ENCODE data around the gene LCORL.
A peak's percentile ranks its signal among the peaks of the same experiment; 100 is the strongest.
"Not testable (repeated sequence)": the region's sequence is repeated elsewhere in the genome, so short reads cannot be mapped to it uniquely, and the experiment has no call there.

The LCORL gene

GRCh38 chr4:17869327-17869726 lies 152.2 kb downstream of the LCORL start:
- DNase-seq (ENCODE audit: low read depth) = no peak
- H3K4me3 ChIP-seq (ENCODE audit: low read depth, low read length) = no peak overlapping the region

GRCh38 chr4:17867276-17867675 lies 154.3 kb downstream of the LCORL start:
- H3K4me3 ChIP-seq (ENCODE audit: low read depth, low read length) = no peak overlapping the region
- no peak for DNase-seq (ENCODE audit: low read depth)

GRCh38 chr4:17866810-17867209 lies 154.7 kb downstream of the LCORL start:
- no peak overlapping the region for H3K4me3 ChIP-seq (ENCODE audit: low read depth, low read length)
- no peak for DNase-seq (ENCODE audit: low read depth)

GRCh38 chr4:17865866-17866363 lies 155.6 kb downstream of the LCORL start:
- no peak overlapping the region for H3K4me3 ChIP-seq (ENCODE audit: low read depth, low read length)
- no peak for DNase-seq (ENCODE audit: low read depth)

GRCh38 chr4:17861906-17862305 lies 159.6 kb downstream of the LCORL start:
- DNase-seq (ENCODE audit: low read depth); H3K4me3 ChIP-seq (ENCODE audit: low read depth, low read length): not testable (repeated sequence)

- DNase-seq (ENCODE audit: low read depth) = no peak
- H3K4me3 ChIP-seq (ENCODE audit: low read depth, low read length) = no peak overlapping the region
Observed at GRCh38 chr4:17859793-17860406, 161.7 kb downstream of the LCORL start.

GRCh38 chr4:17854036-17854435 lies 167.5 kb downstream of the LCORL start:
- DNase-seq (ENCODE audit: low read depth) = no peak
- no peak overlapping the region for H3K4me3 ChIP-seq (ENCODE audit: low read depth, low read length)

GRCh38 chr4:17851959-17852358 lies 169.6 kb downstream of the LCORL start:
- no peak overlapping the region for H3K4me3 ChIP-seq (ENCODE audit: low read depth, low read length)
- DNase-seq (ENCODE audit: low read depth) = no peak

- DNase-seq (ENCODE audit: low read depth) = not testable (repeated sequence)
Observed at GRCh38 chr4:17850295-17850694, 171.3 kb downstream of the LCORL start.

GRCh38 chr4:17846266-17846665 lies 175.3 kb downstream of the LCORL start:
- no peak for DNase-seq (ENCODE audit: low read depth)
- H3K4me3 ChIP-seq (ENCODE audit: low read depth, low read length) = no peak overlapping the region

More at GRCh38 chr4:17850295-17850694, 171.3 kb downstream of the LCORL start:
- H3K4me3 ChIP-seq (ENCODE audit: low read depth, low read length) = not testable (repeated sequence)

- no peak overlapping the region for H3K4me3 ChIP-seq (ENCODE audit: low read depth, low read length)
- no peak for DNase-seq (ENCODE audit: low read depth)
Observed at GRCh38 chr4:17823871-17824669, 197.5 kb downstream of the LCORL start.

- peak; percentile 36 for DNase-seq (ENCODE audit: low read depth)
- no peak overlapping the region for H3K4me3 ChIP-seq (ENCODE audit: low read depth, low read length)
Observed at GRCh38 chr4:17817027-17817426, 204.5 kb downstream of the LCORL start.

GRCh38 chr4:17816142-17816541 lies 205.4 kb downstream of the LCORL start:
- no peak overlapping the region for H3K4me3 ChIP-seq (ENCODE audit: low read depth, low read length)
- DNase-seq (ENCODE audit: low read depth) = no peak

- no peak overlapping the region for H3K4me3 ChIP-seq (ENCODE audit: low read depth, low read length)
- DNase-seq (ENCODE audit: low read depth) = no peak
Observed at GRCh38 chr4:17814140-17814539, 207.4 kb downstream of the LCORL start.

- no peak for DNase-seq (ENCODE audit: low read depth)
- no peak overlapping the region for H3K4me3 ChIP-seq (ENCODE audit: low read depth, low read length)
Observed at GRCh38 chr4:17812801-17813200, 208.8 kb downstream of the LCORL start.

- no peak for DNase-seq (ENCODE audit: low read depth)
- H3K4me3 ChIP-seq (ENCODE audit: low read depth, low read length) = peak overlapping the region; percentile 83
Observed at GRCh38 chr4:17812125-17812524, 209.4 kb downstream of the LCORL start.

- peak overlapping the region; percentile 83 for H3K4me3 ChIP-seq (ENCODE audit: low read depth, low read length)
- no peak for DNase-seq (ENCODE audit: low read depth)
Observed at GRCh38 chr4:17811078-17811603, 210.4 kb downstream of the LCORL start.

GRCh38 chr4:17810260-17811077 lies 211.1 kb downstream of the LCORL start, which contains the start of the genes DCAF16 and NCAPG:
Gene DCAF16 (minus strand): TSS chr4:17810757. CDS start chr4:17804141, 6,616 bp downstream.
Gene NCAPG (plus strand): TSS chr4:17810979. CDS start chr4:17811078, 99 bp downstream.
- peak; percentile 95 for DNase-seq (ENCODE audit: low read depth)
- H3K4me3 ChIP-seq (ENCODE audit: low read depth, low read length) = peak within 1 kb of the TSS; percentile 83

- no peak for DNase-seq (ENCODE audit: low read depth)
- H3K4me3 ChIP-seq (ENCODE audit: low read depth, low read length) = peak overlapping the region; percentile 83
Observed at GRCh38 chr4:17809667-17810066, 211.9 kb downstream of the LCORL start.

Measured in skeletal muscle cell (primary cell).